Activated naive CD4-positive, alpha-beta T cell treated with anti-CD3 and anti-CD28 coated beads, Interleukin-2, amount 10 ng/mL, durations not matched to agents 7 days and 5 days (primary cell): Measurements from ENCODE around the gene KCNS1.
"Not testable (repeated sequence)": the region's sequence is repeated elsewhere in the genome, so short reads cannot be mapped to it uniquely, and the experiment has no call there.

Experiments used
- CTCF ChIA-PET: fragments of 350-600 bp; sonication (Branson Sonifier 250); formaldehyde crosslinking; loops from one replicate; lab custom pipeline; 2021; ENCODE audit warnings: antibody characterized with exemption; lab: Charles Lee
- DNase-seq: peaks from one replicate; pipeline ENCODE4 v3.0.0-alpha.2; 2020
- H3K27ac Mint-ChIP-seq: one replicate; pipeline ENCODE4 v1.8.0; 2021; ENCODE audit warnings: mild to moderate bottlenecking, moderate library complexity, mixed read lengths
- H3K27me3 Mint-ChIP-seq: one replicate; pipeline ENCODE4 v1.8.0; 2021; ENCODE audit warnings: mild to moderate bottlenecking, mixed read lengths
- H3K36me3 Mint-ChIP-seq: one replicate; pipeline ENCODE4 v1.8.0; 2021; ENCODE audit warnings: mixed read lengths
- H3K4me1 Mint-ChIP-seq: one replicate; pipeline ENCODE4 v1.8.0; 2021; ENCODE audit warnings: mixed read lengths
- H3K4me3 Mint-ChIP-seq: one replicate; pipeline ENCODE4 v1.8.0; 2021; ENCODE audit warnings: mild to moderate bottlenecking, moderate library complexity, mixed read lengths
- H3K9me3 Mint-ChIP-seq: one replicate; pipeline ENCODE4 v1.8.0; 2021; ENCODE audit warnings: mixed read lengths

The KCNS1 gene

GRCh38 chr20:45083127-45083526 is 17.8 kb downstream of the KCNS1 start:
- DNase-seq = no peak
- Mint-ChIP-seq H3K4me1 (no peaks in the 10 kb centered on the region), H3K36me3 (peaks cover 82% of the 10 kb centered on the region), H3K9me3 (peaks cover 11% of the 10 kb centered on the region), H3K4me3 (no peak overlapping the region), H3K27me3 (no peaks in the 10 kb centered on the region), H3K27ac (peak overlapping the region; percentile 5)
- CTCF ChIA-PET = interaction anchor here (0.9 to 2.0 kb wide), 3 partner anchors 13 to 39 kb away, joined by 3 to 12 read pairs (median 9); no protein-coding TSS in a partner anchor

- no peak overlapping the region for H3K4me3 Mint-ChIP-seq
- H3K27me3 Mint-ChIP-seq = no peaks in the 10 kb centered on the region
- no peak overlapping the region for H3K27ac Mint-ChIP-seq
- peaks cover 80% of the 10 kb centered on the region for H3K36me3 Mint-ChIP-seq
- H3K4me1 Mint-ChIP-seq = no peaks in the 10 kb centered on the region
- no peak for DNase-seq
- peaks cover 11% of the 10 kb centered on the region for H3K9me3 Mint-ChIP-seq
- CTCF ChIA-PET = interaction anchor here (0.6 to 2.0 kb wide), 3 partner anchors 13 to 135 kb away, joined by 4 to 12 read pairs (median 9); no protein-coding TSS in a partner anchor
These were observed 18.5 kb downstream of the KCNS1 start for GRCh38 chr20:45082468-45082867.

GRCh38 chr20:45080867-45081624 is 19.9 kb downstream of the KCNS1 start:
- no peak overlapping the region for H3K27ac Mint-ChIP-seq
- H3K36me3 Mint-ChIP-seq = peaks cover 85% of the 10 kb centered on the region
- CTCF ChIA-PET = no interaction called here
- peaks cover 11% of the 10 kb centered on the region for H3K9me3 Mint-ChIP-seq
- H3K4me3 Mint-ChIP-seq = no peak overlapping the region
- DNase-seq = peak; percentile 30
- H3K4me1 Mint-ChIP-seq = no peaks in the 10 kb centered on the region
- no peaks in the 10 kb centered on the region for H3K27me3 Mint-ChIP-seq

- Mint-ChIP-seq H3K27me3 (no peaks in the 10 kb centered on the region), H3K9me3 (peaks cover 7% of the 10 kb centered on the region), H3K36me3 (peaks cover 64% of the 10 kb centered on the region), H3K4me1 (no peaks in the 10 kb centered on the region), H3K4me3 (no peak overlapping the region), H3K27ac (no peak overlapping the region)
- CTCF ChIA-PET = interaction anchor here (1.4 kb wide), 1 partner anchor 16 kb away, joined by 6 read pairs; no protein-coding TSS in a partner anchor
- DNase-seq = no peak
These were observed 23.4 kb downstream of the KCNS1 start for GRCh38 chr20:45077559-45077958.

- DNase-seq = no peak
- H3K27ac Mint-ChIP-seq = peak overlapping the region; percentile 55
- CTCF ChIA-PET = no interaction called here
- peaks cover 44% of the 10 kb centered on the region for H3K36me3 Mint-ChIP-seq
- no peaks in the 10 kb centered on the region for H3K4me1 Mint-ChIP-seq
- no peaks in the 10 kb centered on the region for H3K9me3 Mint-ChIP-seq
- no peak overlapping the region for H3K4me3 Mint-ChIP-seq
- H3K27me3 Mint-ChIP-seq = no peaks in the 10 kb centered on the region
These were observed 27.7 kb downstream of the KCNS1 start for GRCh38 chr20:45073221-45073620.

GRCh38 chr20:45072066-45072465 is 28.9 kb downstream of the KCNS1 start:
- Mint-ChIP-seq H3K9me3 (no peaks in the 10 kb centered on the region), H3K27ac (no peak overlapping the region), H3K4me1 (no peaks in the 10 kb centered on the region), H3K36me3 (peaks cover 41% of the 10 kb centered on the region), H3K4me3 (no peak overlapping the region), H3K27me3 (no peaks in the 10 kb centered on the region)
- DNase-seq = no peak
- CTCF ChIA-PET = interaction anchor here (2.5 kb wide), 1 partner anchor 23 kb away, joined by 16 read pairs; no protein-coding TSS in a partner anchor

- CTCF ChIA-PET = interaction anchor here (1.2 to 2.5 kb wide), 2 partner anchors 20 to 24 kb away, joined by 3 to 16 read pairs; no protein-coding TSS in a partner anchor
- H3K4me3 Mint-ChIP-seq = no peak overlapping the region
- DNase-seq = no peak
- no peaks in the 10 kb centered on the region for H3K4me1 Mint-ChIP-seq
- peaks cover 40% of the 10 kb centered on the region for H3K36me3 Mint-ChIP-seq
- no peaks in the 10 kb centered on the region for H3K27me3 Mint-ChIP-seq
- no peak overlapping the region for H3K27ac Mint-ChIP-seq
- H3K9me3 Mint-ChIP-seq = no peaks in the 10 kb centered on the region
These were observed 29.8 kb downstream of the KCNS1 start for GRCh38 chr20:45070932-45071632.

GRCh38 chr20:45069261-45069660 is 31.7 kb downstream of the KCNS1 start:
- CTCF ChIA-PET = no interaction called here
- no peak overlapping the region for H3K27ac Mint-ChIP-seq
- H3K4me3 Mint-ChIP-seq = no peak overlapping the region
- no peak for DNase-seq
- peaks cover 38% of the 10 kb centered on the region for H3K36me3 Mint-ChIP-seq
- H3K27me3 Mint-ChIP-seq = no peaks in the 10 kb centered on the region
- peaks cover 12% of the 10 kb centered on the region for H3K4me1 Mint-ChIP-seq
- no peaks in the 10 kb centered on the region for H3K9me3 Mint-ChIP-seq

- Mint-ChIP-seq H3K9me3 (no peaks in the 10 kb centered on the region), H3K27ac (no peak overlapping the region), H3K4me1 (peaks cover 15% of the 10 kb centered on the region), H3K36me3 (peaks cover 43% of the 10 kb centered on the region), H3K4me3 (no peak overlapping the region), H3K27me3 (no peaks in the 10 kb centered on the region)
- CTCF ChIA-PET = interaction anchor here (1.5 to 1.8 kb wide), 2 partner anchors 23 to 28 kb away, joined by 5 to 6 read pairs; no protein-coding TSS in a partner anchor
- no peak for DNase-seq
These were observed 33.4 kb downstream of the KCNS1 start for GRCh38 chr20:45067558-45067957.

- DNase-seq = no peak
- Mint-ChIP-seq H3K4me1 (peaks cover 18% of the 10 kb centered on the region), H3K27ac (no peak overlapping the region), H3K36me3 (peaks cover 46% of the 10 kb centered on the region), H3K27me3 (no peaks in the 10 kb centered on the region), H3K4me3 (no peak overlapping the region), H3K9me3 (no peaks in the 10 kb centered on the region)
- CTCF ChIA-PET = interaction anchor here (1.5 to 1.8 kb wide), 2 partner anchors 23 to 28 kb away, joined by 5 to 6 read pairs; no protein-coding TSS in a partner anchor
These were observed 33.8 kb downstream of the KCNS1 start for GRCh38 chr20:45067087-45067486.

GRCh38 chr20:45066372-45066771 is 34.6 kb downstream of the KCNS1 start:
- no peak overlapping the region for H3K4me3 Mint-ChIP-seq
- H3K4me1 Mint-ChIP-seq = peaks cover 18% of the 10 kb centered on the region
- no peak overlapping the region for H3K27ac Mint-ChIP-seq
- CTCF ChIA-PET = interaction anchor here (1.0 to 1.8 kb wide), 2 partner anchors 22 to 59 kb away, joined by 3 to 6 read pairs; no protein-coding TSS in a partner anchor
- H3K27me3 Mint-ChIP-seq = no peaks in the 10 kb centered on the region
- peaks cover 47% of the 10 kb centered on the region for H3K36me3 Mint-ChIP-seq
- DNase-seq = no peak
- H3K9me3 Mint-ChIP-seq = no peaks in the 10 kb centered on the region

- Mint-ChIP-seq H3K4me3 (no peak overlapping the region), H3K4me1 (peaks cover 18% of the 10 kb centered on the region), H3K27ac (no peak overlapping the region), H3K27me3 (no peaks in the 10 kb centered on the region), H3K36me3 (peaks cover 41% of the 10 kb centered on the region), H3K9me3 (no peaks in the 10 kb centered on the region)
- DNase-seq = no peak
- CTCF ChIA-PET = interaction anchor here (0.6 to 1.3 kb wide), 3 partner anchors 17 to 21 kb away, joined by 3 read pairs; no protein-coding TSS in a partner anchor
These were observed 36.1 kb downstream of the KCNS1 start for GRCh38 chr20:45064812-45065211.

GRCh38 chr20:45063107-45063506 is 37.8 kb downstream of the KCNS1 start:
- H3K27me3 Mint-ChIP-seq, H3K4me3 Mint-ChIP-seq: not testable (repeated sequence)

GRCh38 chr20:45061244-45061643 is 39.7 kb downstream of the KCNS1 start:
- DNase-seq = no peak
- CTCF ChIA-PET = interaction anchor here (1.2 to 2.4 kb wide), 2 partner anchors 17 to 233 kb away, joined by 3 to 6 read pairs; no protein-coding TSS in a partner anchor
- H3K27me3 Mint-ChIP-seq = no peaks in the 10 kb centered on the region

More at GRCh38 chr20:45063107-45063506, 37.8 kb downstream of the KCNS1 start:
- Mint-ChIP-seq H3K36me3 (peaks cover 47% of the 10 kb centered on the region), H3K27ac (peak overlapping the region; percentile 50), H3K4me1 (peaks cover 20% of the 10 kb centered on the region)
- H3K9me3 Mint-ChIP-seq, CTCF ChIA-PET, DNase-seq: not testable (repeated sequence)

More at GRCh38 chr20:45061244-45061643, 39.7 kb downstream of the KCNS1 start:
- H3K27ac Mint-ChIP-seq = no peak overlapping the region
- no peak overlapping the region for H3K4me3 Mint-ChIP-seq
- H3K4me1 Mint-ChIP-seq = peaks cover 20% of the 10 kb centered on the region
- no peaks in the 10 kb centered on the region for H3K9me3 Mint-ChIP-seq
- H3K36me3 Mint-ChIP-seq = peaks cover 41% of the 10 kb centered on the region
